ENCODE data around the gene CTSH.
"Not testable (repeated sequence)": the region's sequence is repeated elsewhere in the genome, so short reads cannot be mapped to it uniquely, and the experiment has no call there.

The CTSH gene

GRCh38 chr15:78912316-78912715 is 32.5 kb downstream of the CTSH start:
- DNase-seq (ENCODE audit: low spot score in 2 of 2) (no peak), ATAC-seq (ENCODE audit: low read depth) (no peak)
- no peak overlapping the region for H3K4me3 Mint-ChIP-seq
- H3K36me3 Mint-ChIP-seq: peaks cover 13% of the 10 kb centered on the region
- H3K27ac Mint-ChIP-seq: peak overlapping the region; percentile 19
- H3K27me3 Mint-ChIP-seq: no peaks in the 10 kb centered on the region
- H3K4me1 Mint-ChIP-seq: peaks cover 24% of the 10 kb centered on the region
- H3K9me3 Mint-ChIP-seq: no peaks in the 10 kb centered on the region

GRCh38 chr15:78910271-78910670 is 34.6 kb downstream of the CTSH start:
- DNase-seq (ENCODE audit: low spot score in 2 of 2): no peak
- Mint-ChIP-seq H3K36me3 (peaks cover 17% of the 10 kb centered on the region), H3K4me3 (no peak overlapping the region), H3K27me3 (no peaks in the 10 kb centered on the region), H3K4me1 (peaks cover 19% of the 10 kb centered on the region), H3K27ac (no peak overlapping the region), H3K9me3 (no peaks in the 10 kb centered on the region)
- no peak for ATAC-seq (ENCODE audit: low read depth)

- Mint-ChIP-seq H3K9me3 (no peaks in the 10 kb centered on the region), H3K4me1 (peaks cover 17% of the 10 kb centered on the region), H3K36me3 (peaks cover 18% of the 10 kb centered on the region), H3K4me3 (no peak overlapping the region), H3K27me3 (no peaks in the 10 kb centered on the region), H3K27ac (no peak overlapping the region)
- peak; percentile 78 for ATAC-seq (ENCODE audit: low read depth)
- DNase-seq (ENCODE audit: low spot score in 2 of 2): peak; percentile 33 to 53
Measured at GRCh38 chr15:78909791-78910228, 35.0 kb downstream of the CTSH start.

GRCh38 chr15:78909160-78909695 is 35.6 kb downstream of the CTSH start:
- ATAC-seq (ENCODE audit: low read depth): no peak
- Mint-ChIP-seq H3K9me3 (no peaks in the 10 kb centered on the region), H3K4me3 (no peak overlapping the region), H3K27me3 (no peaks in the 10 kb centered on the region), H3K36me3 (peaks cover 21% of the 10 kb centered on the region), H3K4me1 (peaks cover 17% of the 10 kb centered on the region), H3K27ac (peak overlapping the region; percentile 50)
- no peak for DNase-seq (ENCODE audit: low spot score in 2 of 2)

- H3K36me3 Mint-ChIP-seq: peaks cover 26% of the 10 kb centered on the region
- no peaks in the 10 kb centered on the region for H3K27me3 Mint-ChIP-seq
- H3K27ac Mint-ChIP-seq: peak overlapping the region; percentile 62
- DNase-seq (ENCODE audit: low spot score in 2 of 2): no peak
- H3K9me3 Mint-ChIP-seq: no peaks in the 10 kb centered on the region
- no peak for ATAC-seq (ENCODE audit: low read depth)
- H3K4me1 Mint-ChIP-seq: peaks cover 17% of the 10 kb centered on the region
- H3K4me3 Mint-ChIP-seq: no peak overlapping the region
Measured at GRCh38 chr15:78907577-78907976, 37.3 kb downstream of the CTSH start.

GRCh38 chr15:78906316-78906620 is 38.6 kb downstream of the CTSH start:
- H3K27me3 Mint-ChIP-seq: no peaks in the 10 kb centered on the region
- DNase-seq (ENCODE audit: low spot score in 2 of 2) (no peak), ATAC-seq (ENCODE audit: low read depth) (no peak)
- no peak overlapping the region for H3K4me3 Mint-ChIP-seq
- H3K27ac Mint-ChIP-seq: peak overlapping the region; percentile 62
- H3K4me1 Mint-ChIP-seq: peaks cover 14% of the 10 kb centered on the region
- H3K36me3 Mint-ChIP-seq: peaks cover 30% of the 10 kb centered on the region
- no peaks in the 10 kb centered on the region for H3K9me3 Mint-ChIP-seq

- Mint-ChIP-seq H3K27ac (peak overlapping the region; percentile 26), H3K4me1 (peaks cover 9% of the 10 kb centered on the region), H3K9me3 (no peaks in the 10 kb centered on the region), H3K27me3 (no peaks in the 10 kb centered on the region), H3K36me3 (peaks cover 29% of the 10 kb centered on the region), H3K4me3 (no peak overlapping the region)
- ATAC-seq (ENCODE audit: low read depth) (no peak), DNase-seq (ENCODE audit: low spot score in 2 of 2) (no peak)
Measured at GRCh38 chr15:78904599-78905358, 40.1 kb downstream of the CTSH start.

GRCh38 chr15:78902281-78903032 is 42.4 kb downstream of the CTSH start:
- H3K9me3 Mint-ChIP-seq; H3K4me1 Mint-ChIP-seq; H3K27me3 Mint-ChIP-seq; ATAC-seq (ENCODE audit: low read depth); DNase-seq (ENCODE audit: low spot score in 2 of 2); H3K4me3 Mint-ChIP-seq: not testable (repeated sequence)
- peak overlapping the region; percentile 18 for H3K27ac Mint-ChIP-seq
- peaks cover 29% of the 10 kb centered on the region for H3K36me3 Mint-ChIP-seq

- H3K9me3 Mint-ChIP-seq; H3K27me3 Mint-ChIP-seq; ATAC-seq (ENCODE audit: low read depth); DNase-seq (ENCODE audit: low spot score in 2 of 2); H3K4me1 Mint-ChIP-seq; H3K4me3 Mint-ChIP-seq: not testable (repeated sequence)
- Mint-ChIP-seq H3K36me3 (peaks cover 27% of the 10 kb centered on the region), H3K27ac (peak overlapping the region; percentile 69)
Measured at GRCh38 chr15:78900819-78901533, 43.9 kb downstream of the CTSH start.

- Mint-ChIP-seq H3K9me3 (no peaks in the 10 kb centered on the region), H3K27me3 (no peaks in the 10 kb centered on the region), H3K36me3 (peaks cover 28% of the 10 kb centered on the region), H3K27ac (no peak overlapping the region), H3K4me1 (no peaks in the 10 kb centered on the region), H3K4me3 (no peak overlapping the region)
- ATAC-seq (ENCODE audit: low read depth): no peak
- no peak for DNase-seq (ENCODE audit: low spot score in 2 of 2)
Measured at GRCh38 chr15:78898540-78898939, 46.3 kb downstream of the CTSH start.

GRCh38 chr15:78895471-78895870 is 49.4 kb downstream of the CTSH start:
- Mint-ChIP-seq H3K36me3 (peaks cover 26% of the 10 kb centered on the region), H3K27ac (no peak overlapping the region), H3K4me1 (peaks cover 2% of the 10 kb centered on the region), H3K4me3 (no peak overlapping the region), H3K27me3 (no peaks in the 10 kb centered on the region), H3K9me3 (no peaks in the 10 kb centered on the region)
- ATAC-seq (ENCODE audit: low read depth): no peak
- DNase-seq (ENCODE audit: low spot score in 2 of 2): no peak

- Mint-ChIP-seq H3K4me1 (peaks cover 2% of the 10 kb centered on the region), H3K9me3 (no peaks in the 10 kb centered on the region), H3K4me3 (no peak overlapping the region), H3K36me3 (peaks cover 24% of the 10 kb centered on the region), H3K27me3 (no peaks in the 10 kb centered on the region), H3K27ac (no peak overlapping the region)
- ATAC-seq (ENCODE audit: low read depth) (no peak), DNase-seq (ENCODE audit: low spot score in 2 of 2) (no peak)
Measured at GRCh38 chr15:78893538-78893937, 51.3 kb downstream of the CTSH start.

GRCh38 chr15:78889000-78889399 is 55.8 kb downstream of the CTSH start:
- ATAC-seq (ENCODE audit: low read depth): no peak

GRCh38 chr15:78881681-78882080 is 63.2 kb downstream of the CTSH start:
- H3K9me3 Mint-ChIP-seq: no peaks in the 10 kb centered on the region
- no peak overlapping the region for H3K27ac Mint-ChIP-seq
- no peaks in the 10 kb centered on the region for H3K27me3 Mint-ChIP-seq
- H3K36me3 Mint-ChIP-seq: peaks cover 17% of the 10 kb centered on the region
- DNase-seq (ENCODE audit: low spot score in 2 of 2): no peak
- no peak overlapping the region for H3K4me3 Mint-ChIP-seq
- ATAC-seq (ENCODE audit: low read depth): no peak
- peaks cover 16% of the 10 kb centered on the region for H3K4me1 Mint-ChIP-seq

More at GRCh38 chr15:78889000-78889399, 55.8 kb downstream of the CTSH start:
- Mint-ChIP-seq H3K9me3 (no peaks in the 10 kb centered on the region), H3K27me3 (no peaks in the 10 kb centered on the region), H3K27ac (no peak overlapping the region), H3K36me3 (peaks cover 16% of the 10 kb centered on the region), H3K4me3 (no peak overlapping the region), H3K4me1 (peaks cover 5% of the 10 kb centered on the region)
- DNase-seq (ENCODE audit: low spot score in 2 of 2): no peak

Measured in memory B cell (primary cell).